HG03103 (cell line): ENCODE measurements around the gene CDC20.

Source experiments
- ATAC-seq: cut with Tn5 transposase; IDR thresholded peaks from one replicate; pipeline ENCODE4 v1.9.1; 2021; ENCODE audit warnings: low read depth; ENCODE audit not compliant: unreplicated experiment

CDC20 gene

DNA sequence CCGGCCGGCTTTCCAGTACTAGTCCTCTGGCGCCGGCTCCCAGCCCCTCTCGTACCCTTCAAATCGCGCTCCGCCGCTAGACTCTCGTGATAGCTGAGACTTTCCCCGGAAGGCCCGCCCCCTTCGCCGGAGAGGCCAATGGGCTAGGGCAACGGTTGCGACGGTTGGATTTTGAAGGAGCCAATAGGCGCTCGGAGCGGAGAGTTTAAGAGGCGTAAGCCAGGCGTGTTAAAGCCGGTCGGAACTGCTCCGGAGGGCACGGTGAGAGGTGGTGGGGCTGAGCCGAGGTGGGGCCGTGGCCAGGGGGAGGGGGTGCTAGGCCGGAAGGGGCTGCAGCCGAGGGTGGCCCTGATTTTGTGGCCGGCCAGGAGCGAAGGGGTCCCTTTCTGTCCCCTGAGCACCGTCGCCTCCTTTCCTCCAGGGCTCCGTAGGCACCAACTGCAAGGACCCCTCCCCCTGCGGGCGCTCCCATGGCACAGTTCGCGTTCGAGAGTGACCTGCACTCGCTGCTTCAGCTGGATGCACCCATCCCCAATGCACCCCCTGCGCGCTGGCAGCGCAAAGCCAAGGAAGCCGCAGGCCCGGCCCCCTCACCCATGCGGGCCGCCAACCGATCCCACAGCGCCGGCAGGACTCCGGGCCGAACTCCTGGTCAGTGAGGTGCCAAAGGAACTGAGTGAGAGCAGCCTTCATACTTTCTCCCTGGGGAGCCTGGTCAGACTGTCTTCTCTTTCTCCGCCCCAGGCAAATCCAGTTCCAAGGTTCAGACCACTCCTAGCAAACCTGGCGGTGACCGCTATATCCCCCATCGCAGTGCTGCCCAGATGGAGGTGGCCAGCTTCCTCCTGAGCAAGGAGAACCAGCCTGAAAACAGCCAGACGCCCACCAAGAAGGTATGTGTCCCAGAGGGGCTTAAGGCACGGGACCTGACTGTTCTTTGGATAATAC, at the start of gene CDC20:
Gene CDC20 (plus strand): TSS at position 236 of the 948 bp plus-strand sequence. CDS start 235 bp downstream, at position 471.
- peak; percentile 81 for ATAC-seq

DNA sequence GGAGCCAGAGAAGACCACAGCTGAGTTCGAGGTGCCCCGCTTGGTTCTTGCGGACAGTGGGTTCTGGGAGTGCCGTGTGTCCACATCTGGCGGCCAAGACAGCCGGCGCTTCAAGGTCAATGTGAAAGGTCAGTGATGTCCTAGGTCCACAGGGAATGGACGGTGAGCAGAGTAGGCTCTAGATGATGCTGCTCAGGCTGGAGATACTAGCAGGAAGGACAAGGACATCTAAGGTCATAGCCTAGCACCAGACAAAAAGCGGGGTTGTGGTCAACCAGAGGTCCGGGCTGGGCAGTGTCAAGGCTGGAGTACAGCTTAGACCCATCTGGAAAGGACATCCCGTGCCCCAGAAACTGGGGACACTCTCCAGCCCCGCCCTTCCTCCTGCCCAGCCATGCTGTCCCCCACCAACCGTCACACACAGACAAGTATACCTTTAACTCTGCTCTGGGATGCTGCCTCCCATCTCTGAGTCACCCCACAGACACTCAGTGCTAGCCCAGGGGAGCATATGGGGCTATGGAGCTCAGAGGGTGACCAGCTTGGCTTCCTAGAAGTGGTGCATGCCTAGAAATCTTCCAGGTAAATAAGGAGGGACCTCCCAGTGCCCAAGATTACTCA, 49.3 kb upstream of the CDC20 start:
- ATAC-seq = no peak

DNA sequence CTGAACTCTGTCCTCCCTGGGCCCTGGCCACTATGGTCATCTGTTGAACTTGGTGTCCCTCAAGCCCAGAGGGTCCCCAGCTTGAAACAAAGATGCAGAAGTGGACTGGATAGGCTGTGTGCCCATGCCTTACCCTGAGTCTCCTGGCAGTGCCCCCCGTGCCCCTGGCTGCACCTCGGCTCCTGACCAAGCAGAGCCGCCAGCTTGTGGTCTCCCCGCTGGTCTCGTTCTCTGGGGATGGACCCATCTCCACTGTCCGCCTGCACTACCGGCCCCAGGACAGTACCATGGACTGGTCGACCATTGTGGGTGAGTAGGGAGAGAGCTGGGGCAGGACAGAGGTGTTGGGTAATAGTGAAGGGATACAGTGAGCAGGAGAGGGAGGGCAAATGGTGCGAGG, 47.3 kb upstream of the CDC20 start:
- ATAC-seq = no peak

- no peak for ATAC-seq
Observed at GRCh38 chr1:43312212-43312623, 46.6 kb upstream of the CDC20 start.

DNA sequence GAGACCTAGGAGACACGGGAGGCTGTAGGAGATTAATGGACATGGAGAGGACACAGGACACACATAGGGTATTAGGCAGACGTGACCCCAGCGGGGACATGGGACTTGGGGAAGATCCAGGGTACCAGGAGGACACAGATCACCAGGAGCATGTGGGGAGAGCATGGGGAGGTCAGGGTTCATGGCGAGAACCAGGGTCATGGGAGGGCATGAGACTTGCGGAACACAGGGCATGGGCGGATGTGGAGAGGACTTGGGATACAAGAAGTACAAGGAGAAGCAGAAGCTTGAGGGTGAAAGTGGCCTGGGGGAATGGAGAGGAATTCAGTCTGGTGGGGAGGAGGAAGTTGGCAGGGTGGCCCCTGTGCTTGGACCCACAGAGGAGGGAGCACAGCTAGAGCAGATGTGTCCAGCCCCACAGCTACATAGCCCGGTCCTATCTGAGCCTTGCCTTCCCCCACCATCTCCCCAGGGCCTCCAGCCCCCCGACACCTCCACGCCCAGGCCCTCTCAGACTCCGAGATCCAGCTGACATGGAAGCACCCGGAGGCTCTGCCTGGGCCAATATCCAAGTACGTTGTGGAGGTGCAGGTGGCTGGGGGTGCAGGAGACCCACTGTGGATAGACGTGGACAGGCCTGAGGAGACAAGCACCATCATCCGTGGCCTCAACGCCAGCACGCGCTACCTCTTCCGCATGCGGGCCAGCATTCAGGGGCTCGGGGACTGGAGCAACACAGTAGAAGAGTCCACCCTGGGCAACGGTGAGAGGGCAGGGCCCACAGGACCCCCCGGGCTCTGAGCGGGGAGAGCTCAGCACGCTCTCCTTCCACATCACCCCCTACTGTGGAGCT, 45.9 kb upstream of the CDC20 start:
- ATAC-seq = no peak

- no peak for ATAC-seq
Observed at GRCh38 chr1:43313771-43314170, 45.0 kb upstream of the CDC20 start.

GRCh38 chr1:43314233-43314632, 44.5 kb upstream of the CDC20 start:
- ATAC-seq = no peak

DNA sequence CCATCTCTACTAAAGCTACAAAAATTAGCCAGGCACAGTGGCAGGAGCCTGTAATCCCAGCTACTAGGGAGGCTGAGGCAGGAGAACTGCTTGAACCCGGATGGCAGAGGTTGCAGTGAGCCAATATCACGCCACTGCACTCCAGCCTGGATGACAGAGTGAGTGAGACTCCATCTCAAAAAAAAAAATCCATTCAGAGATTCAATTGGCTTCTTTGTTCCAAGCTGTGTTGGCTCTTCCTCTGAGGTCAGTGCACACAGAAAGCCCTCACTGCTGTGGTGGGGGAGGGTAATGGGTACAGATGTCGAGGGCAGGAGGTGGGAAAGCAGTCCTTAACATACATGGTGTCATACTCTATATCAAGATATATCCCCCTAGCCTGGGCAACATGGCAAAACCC, 43.3 kb upstream of the CDC20 start:
- ATAC-seq = no peak

DNA sequence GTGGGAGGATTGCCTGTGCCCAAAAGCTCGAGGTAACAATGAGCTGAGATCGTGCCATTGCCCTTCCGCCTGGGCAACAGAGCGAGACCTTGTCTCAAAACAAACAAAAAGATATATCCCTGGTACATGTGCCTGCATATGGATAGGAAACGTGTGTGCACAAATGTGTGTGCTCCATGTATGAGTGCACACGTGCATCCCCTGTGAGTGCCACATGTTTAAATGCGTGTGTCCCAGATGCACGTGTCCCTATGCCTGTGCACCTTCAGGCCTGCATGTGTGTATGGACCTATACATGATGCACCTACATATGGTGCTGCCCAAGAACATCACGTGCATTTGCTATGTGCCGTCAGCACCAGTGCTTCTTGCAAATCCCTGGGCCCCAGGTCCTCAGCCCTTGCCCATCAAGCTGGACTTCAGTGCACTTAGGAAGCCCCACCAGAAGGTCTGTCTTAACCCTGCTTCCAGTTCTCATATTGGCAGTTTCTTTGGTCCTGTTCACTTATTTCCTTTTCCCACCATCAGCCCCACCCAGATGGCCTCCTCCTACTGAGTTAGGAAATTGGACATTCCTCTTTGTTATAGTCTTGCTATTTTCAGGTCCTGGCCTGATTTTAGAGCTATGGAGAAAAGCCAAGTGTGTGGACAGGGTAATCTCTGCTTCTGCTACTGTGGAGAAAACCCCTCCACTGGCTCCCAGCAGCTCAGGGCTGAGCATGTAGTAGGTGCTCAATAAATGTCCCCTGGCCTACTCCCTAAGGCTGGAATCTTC, 42.6 kb upstream of the CDC20 start:
- ATAC-seq = no peak

DNA sequence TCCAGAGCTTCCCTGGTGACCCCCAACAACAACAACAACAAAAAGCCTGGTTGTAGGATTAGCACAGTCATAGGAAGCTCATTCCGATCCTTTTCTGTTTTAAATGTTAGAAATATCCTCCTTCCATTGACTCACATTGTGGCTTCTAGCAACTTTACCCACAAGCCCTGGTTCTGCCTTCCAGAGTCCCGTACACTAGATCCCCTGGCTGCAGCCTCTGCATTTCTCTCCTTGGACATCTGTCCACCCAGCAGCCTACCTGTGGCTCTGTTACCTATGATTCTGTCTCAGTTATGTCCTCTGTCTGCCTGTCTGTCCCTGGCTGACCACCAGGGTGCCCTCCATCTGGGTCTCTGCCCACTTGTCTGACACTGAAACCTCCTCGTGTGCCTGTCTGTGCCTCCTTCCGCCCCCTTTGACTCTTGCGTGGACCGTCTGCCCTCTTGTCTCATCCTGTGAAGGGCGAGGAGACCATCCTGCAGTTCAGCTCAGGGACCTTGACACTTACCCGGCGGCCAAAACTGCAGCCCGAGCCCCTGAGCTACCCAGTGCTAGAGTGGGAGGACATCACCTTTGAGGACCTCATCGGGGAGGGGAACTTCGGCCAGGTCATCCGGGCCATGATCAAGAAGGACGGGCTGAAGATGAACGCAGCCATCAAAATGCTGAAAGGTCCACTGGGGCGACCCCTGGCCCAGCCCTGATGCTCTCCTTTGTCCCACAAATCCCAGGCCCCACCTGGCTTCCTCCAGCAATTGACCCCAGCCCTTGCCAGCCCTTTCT, 41.9 kb upstream of the CDC20 start:
- no peak for ATAC-seq

- no peak for ATAC-seq
Observed at GRCh38 chr1:43317817-43318471, 40.8 kb upstream of the CDC20 start.

DNA sequence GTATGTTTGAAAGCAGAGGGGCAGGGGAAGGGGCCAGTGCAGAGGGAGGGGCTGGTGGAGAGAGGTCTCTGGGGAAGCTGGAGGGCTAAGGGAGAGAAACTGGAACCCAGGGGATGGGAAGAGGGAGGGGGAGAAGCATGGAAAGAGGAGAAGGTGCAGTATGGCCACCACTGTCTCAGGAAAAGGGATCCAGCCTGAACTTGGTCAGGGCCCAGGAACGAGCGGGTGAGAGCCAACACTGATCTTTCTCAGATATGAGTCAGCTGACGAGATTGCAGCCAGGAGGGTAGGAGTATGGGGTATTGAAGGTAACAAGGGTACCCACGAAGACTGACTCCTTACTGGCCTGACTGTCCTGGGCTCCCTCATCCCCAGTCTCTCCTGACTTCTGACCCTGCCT, 40.0 kb upstream of the CDC20 start:
- ATAC-seq = no peak

- no peak for ATAC-seq
Observed at GRCh38 chr1:43319288-43319687, 39.5 kb upstream of the CDC20 start.

GRCh38 chr1:43319766-43320165, 39.0 kb upstream of the CDC20 start:
- no peak for ATAC-seq

DNA sequence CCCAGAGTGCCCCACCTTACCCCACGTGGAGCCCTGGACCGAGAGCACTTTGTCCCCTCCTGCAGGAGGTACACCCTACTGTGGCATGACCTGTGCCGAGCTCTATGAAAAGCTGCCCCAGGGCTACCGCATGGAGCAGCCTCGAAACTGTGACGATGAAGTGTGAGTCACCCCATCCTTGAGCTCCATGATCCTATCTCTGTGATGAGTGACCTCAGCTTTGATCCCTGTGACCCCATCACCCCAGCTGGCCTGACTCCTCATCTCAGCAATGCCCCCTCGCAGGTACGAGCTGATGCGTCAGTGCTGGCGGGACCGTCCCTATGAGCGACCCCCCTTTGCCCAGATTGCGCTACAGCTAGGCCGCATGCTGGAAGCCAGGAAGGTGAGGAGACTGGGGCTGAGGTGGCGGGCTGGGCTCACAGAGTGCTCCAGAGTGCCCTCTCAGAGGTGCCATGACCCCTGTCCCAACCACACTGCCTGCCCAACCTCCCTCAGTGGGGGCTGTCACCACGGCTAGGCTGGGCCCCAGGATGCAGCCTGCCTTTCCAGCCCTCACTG, 37.4 kb upstream of the CDC20 start:
- no peak for ATAC-seq

GRCh38 chr1:43322506-43322905, 36.3 kb upstream of the CDC20 start:
- ATAC-seq = no peak

DNA sequence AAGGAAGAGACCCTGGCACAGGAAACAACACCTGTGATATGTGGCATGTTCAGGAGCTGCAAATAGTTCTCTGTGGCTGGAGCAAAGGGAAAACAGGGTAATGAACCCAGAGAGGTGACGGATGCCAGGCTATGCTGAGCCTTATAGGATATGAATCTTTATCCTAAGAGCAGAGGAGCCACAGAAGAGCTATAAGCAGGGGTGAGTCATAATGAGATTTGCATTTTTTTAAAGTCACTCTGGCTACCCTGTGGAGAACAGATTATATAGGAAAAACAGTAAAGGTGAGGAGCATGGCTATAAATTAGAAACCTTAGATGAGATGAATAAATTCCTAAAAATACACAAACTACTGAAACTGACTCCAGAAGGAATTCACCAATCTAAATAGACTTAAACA, 34.0 kb upstream of the CDC20 start:
- ATAC-seq = no peak

DNA sequence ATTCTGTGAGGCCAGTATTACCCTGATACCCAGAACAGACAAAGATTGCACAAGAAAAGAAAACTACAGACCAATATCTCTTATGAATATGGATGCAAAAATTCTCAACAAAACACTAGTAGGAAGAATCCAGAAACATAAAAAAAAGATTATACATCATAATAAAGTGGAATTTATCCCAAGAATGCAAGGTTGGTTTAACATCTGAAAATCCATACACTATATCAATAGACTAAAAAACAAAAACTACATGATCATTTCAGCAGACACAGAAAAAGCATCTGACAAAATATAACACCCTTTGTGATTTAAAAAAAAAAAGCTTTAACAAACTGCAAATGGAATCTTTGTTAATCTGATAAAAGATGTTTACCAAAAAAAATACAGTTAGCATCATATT, 33.4 kb upstream of the CDC20 start:
- no peak for ATAC-seq
